Colonic mucosa (tissue), 4 donors: ENCODE data around the gene LRSAM1. TPM values are rescaled to one million over a fixed set of nuclear protein-coding genes. Genes with fewer than 3 reads are reported as not detected.
A peak's percentile ranks its signal among the peaks of the same experiment; 100 is the strongest.

Experiments
- DNase-seq: peaks from one replicate; pipeline ENCODE4 v3.0.0-alpha.2; 2020
- H3K27ac ChIP-seq: fragments of 200-600 bp; one replicate; pipeline ENCODE4 v1.8.0; 2021
- H3K27me3 ChIP-seq: fragments of 200-600 bp; one replicate; pipeline ENCODE4 v1.8.0; 2021
- H3K36me3 ChIP-seq: fragments of 200-600 bp; one replicate; pipeline ENCODE4 v1.8.0; 2021
- H3K4me1 ChIP-seq: fragments of 200-600 bp; one replicate; pipeline ENCODE4 v1.8.0; 2021; ENCODE audit warnings: mild to moderate bottlenecking
- H3K4me3 ChIP-seq: fragments of 200-600 bp; one replicate; pipeline ENCODE4 v1.8.0; 2021
- H3K9ac ChIP-seq, 2 donors: one replicate each; pipeline ENCODE4 v1.7.0; 2013; ENCODE audit warnings: control low read depth in 2 of 2, low read depth in 2 of 2, low read length in 2 of 2
- H3K9me3 ChIP-seq: fragments of 200-600 bp; one replicate; pipeline ENCODE4 v1.8.0; 2021
- CTCF ChIP-seq: fragments of 200-600 bp; IDR thresholded peaks from one replicate; pipeline ENCODE4 v1.8.0; 2022; ENCODE audit warnings: antibody characterized with exemption, mild to moderate bottlenecking
- intact Hi-C: fragments of 100-400 bp; cut with DNase I; formaldehyde crosslinking; loops from one replicate; pipeline ENCODE4 v1.14.1; 2022
- total RNA-seq, 2 donors: library from RNA; stranded (reverse); fragmentation: NEBNext Ultra II Directional in 1 of 2; extraction: Animal tissue kit (Norgen Biotek cat#: 25700) in 1 of 2; gene quantifications; one replicate each; pipeline ENCODE4 v1.2.1, GENCODE V29; 2021
- donor health status: healthy.
- donor health status: DM: no; HTN: no; CAD: no.
- donor health status: DM: no; HTN: no; CAD: no.

The LRSAM1 gene
- total RNA-seq, 2 donors from 2014 or later, result 14.7 to 15.6 TPM

GRCh38 chr9:127535396-127535795 is 84.1 kb downstream of the LRSAM1 start:
- H3K36me3 ChIP-seq, result peaks cover 2% of the 10 kb centered on the region
- H3K27ac ChIP-seq, result no peak overlapping the region
- no peak overlapping the region for H3K4me3 ChIP-seq
- no peak overlapping the region for H3K9ac ChIP-seq
- DNase-seq, result no peak
- intact Hi-C loops, result no loop called here
- no peak for TF ChIP-seq CTCF
- no peaks in the 10 kb centered on the region for H3K9me3 ChIP-seq
- no peaks in the 10 kb centered on the region for H3K27me3 ChIP-seq
- H3K4me1 ChIP-seq, result no peaks in the 10 kb centered on the region

GRCh38 chr9:127535834-127536233 is 84.5 kb downstream of the LRSAM1 start:
- H3K27ac ChIP-seq, result no peak overlapping the region
- intact Hi-C loops, result no loop called here
- H3K4me1 ChIP-seq, result no peaks in the 10 kb centered on the region

GRCh38 chr9:127536499-127536898 is 85.2 kb downstream of the LRSAM1 start:
- no peaks in the 10 kb centered on the region for H3K36me3 ChIP-seq
- H3K4me1 ChIP-seq, result no peaks in the 10 kb centered on the region
- H3K4me3 ChIP-seq, result no peak overlapping the region
- peak overlapping the region in 1 of 2 donors; percentile 43 for H3K9ac ChIP-seq
- intact Hi-C loops, result no loop called here
- no peak for DNase-seq
- H3K27ac ChIP-seq, result no peak overlapping the region
- TF ChIP-seq CTCF, result no peak
- H3K9me3 ChIP-seq, result no peaks in the 10 kb centered on the region
- no peaks in the 10 kb centered on the region for H3K27me3 ChIP-seq

More at GRCh38 chr9:127535834-127536233, 84.5 kb downstream of the LRSAM1 start:
- no peak for TF ChIP-seq CTCF
- no peaks in the 10 kb centered on the region for H3K9me3 ChIP-seq
- no peak overlapping the region for H3K9ac ChIP-seq
- no peak overlapping the region for H3K4me3 ChIP-seq
- no peak for DNase-seq
- H3K27me3 ChIP-seq, result no peaks in the 10 kb centered on the region
- no peaks in the 10 kb centered on the region for H3K36me3 ChIP-seq

- H3K9me3 ChIP-seq, result no peaks in the 10 kb centered on the region
- TF ChIP-seq CTCF, result no peak
- intact Hi-C loops, result no loop called here
- peak overlapping the region in 1 of 2 donors; percentile 43 for H3K9ac ChIP-seq
- no peak for DNase-seq
- H3K4me3 ChIP-seq, result no peak overlapping the region
- no peaks in the 10 kb centered on the region for H3K4me1 ChIP-seq
- H3K27me3 ChIP-seq, result no peaks in the 10 kb centered on the region
- no peak overlapping the region for H3K27ac ChIP-seq
- no peaks in the 10 kb centered on the region for H3K36me3 ChIP-seq
These were observed 85.7 kb downstream of the LRSAM1 start for GRCh38 chr9:127537014-127537413.

GRCh38 chr9:127537792-127538191 is 86.5 kb downstream of the LRSAM1 start:
- intact Hi-C loops, result no loop called here
- Histone ChIP-seq H3K36me3 (no peaks in the 10 kb centered on the region), H3K9me3 (no peaks in the 10 kb centered on the region), H3K4me3 (no peak overlapping the region), H3K27ac (peak overlapping the region; percentile 39), H3K27me3 (no peaks in the 10 kb centered on the region), H3K9ac (peak overlapping the region in 1 of 2 donors; percentile 31), H3K4me1 (no peaks in the 10 kb centered on the region)
- no peak for TF ChIP-seq CTCF
- no peak for DNase-seq

GRCh38 chr9:127538849-127539258 is 87.5 kb downstream of the LRSAM1 start:
- peak overlapping the region; percentile 40 for H3K27ac ChIP-seq
- no peak overlapping the region for H3K4me3 ChIP-seq
- peaks cover 5% of the 10 kb centered on the region for H3K4me1 ChIP-seq
- no peaks in the 10 kb centered on the region for H3K9me3 ChIP-seq
- DNase-seq, result no peak
- intact Hi-C loops, result no loop called here
- no peak for TF ChIP-seq CTCF
- H3K36me3 ChIP-seq, result no peaks in the 10 kb centered on the region
- H3K9ac ChIP-seq, result no peak overlapping the region
- no peaks in the 10 kb centered on the region for H3K27me3 ChIP-seq
